Common myeloid progenitor, CD34-positive (primary cell): ENCODE measurements around the gene RGPD3.
"Not testable (repeated sequence)": the region's sequence is repeated elsewhere in the genome, so short reads cannot be mapped to it uniquely, and the experiment has no call there.

Experiments
- CTCF ChIA-PET: fragments of 350-600 bp; sonication (Branson Sonifier 250); formaldehyde crosslinking; loops from one replicate; lab custom pipeline; 2021; ENCODE audit warnings: antibody characterized with exemption; lab: Charles Lee
- POLR2A ChIA-PET: fragments of 350-600 bp; sonication (Branson Sonifier 250); formaldehyde crosslinking; loops from one replicate; lab custom pipeline; 2021; ENCODE audit warnings: antibody characterized with exemption; lab: Charles Lee
- DNase-seq, 3 donors: peaks; one replicate each; pipeline versions ENCODE4 v3.0.0 to v3.0.0-alpha.2; 2013
- H3K27ac ChIP-seq, 2 experiments: 1 replicate in 1 of 2; 2 replicates in 1 of 2; pipeline ENCODE4 v1.7.0; 2013; ENCODE audit warnings: inconsistent platforms in 2 of 2, low read length in 2 of 2, mild to moderate bottlenecking in 2 of 2, low read depth in 1 of 2, moderate library complexity in 1 of 2; ENCODE audit not compliant: severe bottlenecking in 2 of 2, insufficient read depth in 1 of 2, poor library complexity in 1 of 2
- H3K27me3 ChIP-seq, 5 experiments: replicated peaks in 2 of 5; 1 replicate in 3 of 5; 2 replicates in 2 of 5; pipeline versions ENCODE4 v1.6.1 to v1.7.0; 2013; ENCODE audit warnings: low read length in 4 of 5, mild to moderate bottlenecking in 2 of 5, moderate library complexity in 2 of 5, inconsistent platforms in 1 of 5; ENCODE audit not compliant: insufficient read depth in 5 of 5, control insufficient read depth in 4 of 5
- H3K36me3 ChIP-seq, 4 experiments: 1 replicate in 2 of 4; 2 replicates in 2 of 4; pipeline versions ENCODE4 v1.6.1 to v1.7.0; 2013; ENCODE audit warnings: low read length in 3 of 4, control low read depth in 1 of 4, mild to moderate bottlenecking in 1 of 4; ENCODE audit not compliant: control insufficient read depth in 4 of 4, insufficient read depth in 4 of 4
- H3K4me1 ChIP-seq, 4 experiments: 1 replicate in 3 of 4; 2 replicates in 1 of 4; pipeline versions ENCODE4 v1.6.1 to v1.7.1; 2013; ENCODE audit warnings: low read length in 3 of 4, mild to moderate bottlenecking in 3 of 4, control low read depth in 1 of 4, inconsistent platforms in 1 of 4, moderate library complexity in 1 of 4; ENCODE audit not compliant: control insufficient read depth in 4 of 4, insufficient read depth in 4 of 4; ENCODE audit errors: control extremely low read depth in 1 of 4
- H3K4me3 ChIP-seq, 7 experiments: 1 replicate in 4 of 7; 2 replicates in 3 of 7; pipeline versions ENCODE4 v1.5.1 to v1.7.0; 2013; ENCODE audit warnings: mild to moderate bottlenecking in 7 of 7, low read length in 6 of 7, moderate library complexity in 6 of 7, inconsistent platforms in 2 of 7, low read depth in 2 of 7, control low read depth in 1 of 7; ENCODE audit not compliant: insufficient read depth in 4 of 7, control insufficient read depth in 1 of 7; ENCODE audit errors: extremely low read depth in 1 of 7
- H3K9me3 ChIP-seq, 5 experiments: 1 replicate in 4 of 5; 2 replicates in 1 of 5; pipeline versions ENCODE4 v1.6.1 to v1.7.1; 2013; ENCODE audit warnings: low read length in 4 of 5, mild to moderate bottlenecking in 2 of 5, inconsistent platforms in 1 of 5, low read depth in 1 of 5, moderate library complexity in 1 of 5; ENCODE audit not compliant: control insufficient read depth in 4 of 5, insufficient read depth in 2 of 5; ENCODE audit errors: control extremely low read depth in 1 of 5
- WGBS: methylation state at CpG from one replicate; pipeline ENCODE4 v1.1.5; 2013; ENCODE audit not compliant: insufficient coverage; 5-methylcytosine and 5-hydroxymethylcytosine counted together

Gene RGPD3

GRCh38 chr2:106486551-106487385 lies 18.6 kb upstream of the RGPD3 start, which contains the start of gene CD8B2:
Gene CD8B2, plus strand, starts transcription at chr2:106487364. Its CDS starts 63 bp downstream, at chr2:106487427.
- H3K9me3 ChIP-seq, H3K27ac ChIP-seq, CTCF ChIA-PET, H3K36me3 ChIP-seq, H3K4me1 ChIP-seq: not testable (repeated sequence)
- POLR2A ChIA-PET, result interaction anchor here (0.5 kb wide), 1 partner anchor 1064 kb away, joined by 3 read pairs; no protein-coding TSS in a partner anchor
- peaks cover 0 to 17% (median 5%) of the 10 kb centered on the region in 5 experiments for H3K27me3 ChIP-seq
- no CpG with 5 or more reads among the region's 39 CpGs for WGBS
- peak in 1 of 3 donors; percentile 9 for DNase-seq
- H3K4me3 ChIP-seq, result peak within 1 kb of the TSS in 3 of 7 experiments; percentile 19 to 60 (median 32)

- POLR2A ChIA-PET, H3K27ac ChIP-seq, H3K4me3 ChIP-seq, CTCF ChIA-PET, DNase-seq, H3K27me3 ChIP-seq, H3K36me3 ChIP-seq, H3K9me3 ChIP-seq, H3K4me1 ChIP-seq: not testable (repeated sequence)
- WGBS, result no CpG with 5 or more reads among the region's 1 CpG
These were observed 11.3 kb upstream of the RGPD3 start for GRCh38 chr2:106479563-106479962.

- H3K36me3 ChIP-seq, H3K4me1 ChIP-seq, POLR2A ChIA-PET, H3K27ac ChIP-seq, DNase-seq, H3K27me3 ChIP-seq, H3K9me3 ChIP-seq, CTCF ChIA-PET, H3K4me3 ChIP-seq: not testable (repeated sequence)
- 83% methylated on average over 1 of the region's 4 CpGs for WGBS
These were observed 9.4 kb upstream of the RGPD3 start for GRCh38 chr2:106477647-106478046.

- H3K27me3 ChIP-seq, H3K4me3 ChIP-seq, H3K9me3 ChIP-seq, H3K36me3 ChIP-seq, H3K4me1 ChIP-seq, H3K27ac ChIP-seq, POLR2A ChIA-PET, DNase-seq: not testable (repeated sequence)
- no CpG with 5 or more reads among the region's 4 CpGs for WGBS
- CTCF ChIA-PET, result interaction anchor here (0.7 kb wide), 1 partner anchor 72 kb away, joined by 3 read pairs; no protein-coding TSS in a partner anchor
These were observed 2.4 kb upstream of the RGPD3 start for GRCh38 chr2:106470658-106471057.

- H3K36me3 ChIP-seq, DNase-seq, H3K4me1 ChIP-seq, CTCF ChIA-PET, H3K27me3 ChIP-seq, H3K27ac ChIP-seq, H3K4me3 ChIP-seq, H3K9me3 ChIP-seq, POLR2A ChIA-PET: not testable (repeated sequence)
- 91% methylated on average over 36 of the region's 49 CpGs for WGBS
These were observed 697 bp downstream of the RGPD3 start for GRCh38 chr2:106467516-106467915.

GRCh38 chr2:106461882-106462281 lies 6.3 kb downstream of the RGPD3 start:
- H3K4me3 ChIP-seq, POLR2A ChIA-PET, H3K36me3 ChIP-seq, H3K27ac ChIP-seq, H3K27me3 ChIP-seq, H3K4me1 ChIP-seq, H3K9me3 ChIP-seq, CTCF ChIA-PET: not testable (repeated sequence)
- peak; percentile 48 to 67 (median 53) for DNase-seq
- WGBS, result 80% methylated on average over 1 of the region's 10 CpGs

- H3K36me3 ChIP-seq, result not testable (repeated sequence)
These were observed 77.5 kb downstream of the RGPD3 start for GRCh38 chr2:106390680-106391079.

More at GRCh38 chr2:106390680-106391079, 77.5 kb downstream of the RGPD3 start:
- H3K4me1 ChIP-seq, DNase-seq, POLR2A ChIA-PET, H3K9me3 ChIP-seq, H3K27me3 ChIP-seq, CTCF ChIA-PET, H3K27ac ChIP-seq, H3K4me3 ChIP-seq: not testable (repeated sequence)
- no CpG with 5 or more reads among the region's 5 CpGs for WGBS
